GM19397 (cell line): ENCODE results near the gene GNG4.
A peak's percentile ranks its signal among the peaks of the same experiment; 100 is the strongest.
"Not testable (repeated sequence)": the region's sequence is repeated elsewhere in the genome, so short reads cannot be mapped to it uniquely, and the experiment has no call there.

ENCODE experiments used
- ATAC-seq: cut with Tn5 transposase; IDR thresholded peaks from one replicate; pipeline ENCODE4 v1.9.1; 2021; ENCODE audit warnings: mild to moderate bottlenecking, moderate library complexity; ENCODE audit not compliant: unreplicated experiment

GNG4 gene

DNA sequence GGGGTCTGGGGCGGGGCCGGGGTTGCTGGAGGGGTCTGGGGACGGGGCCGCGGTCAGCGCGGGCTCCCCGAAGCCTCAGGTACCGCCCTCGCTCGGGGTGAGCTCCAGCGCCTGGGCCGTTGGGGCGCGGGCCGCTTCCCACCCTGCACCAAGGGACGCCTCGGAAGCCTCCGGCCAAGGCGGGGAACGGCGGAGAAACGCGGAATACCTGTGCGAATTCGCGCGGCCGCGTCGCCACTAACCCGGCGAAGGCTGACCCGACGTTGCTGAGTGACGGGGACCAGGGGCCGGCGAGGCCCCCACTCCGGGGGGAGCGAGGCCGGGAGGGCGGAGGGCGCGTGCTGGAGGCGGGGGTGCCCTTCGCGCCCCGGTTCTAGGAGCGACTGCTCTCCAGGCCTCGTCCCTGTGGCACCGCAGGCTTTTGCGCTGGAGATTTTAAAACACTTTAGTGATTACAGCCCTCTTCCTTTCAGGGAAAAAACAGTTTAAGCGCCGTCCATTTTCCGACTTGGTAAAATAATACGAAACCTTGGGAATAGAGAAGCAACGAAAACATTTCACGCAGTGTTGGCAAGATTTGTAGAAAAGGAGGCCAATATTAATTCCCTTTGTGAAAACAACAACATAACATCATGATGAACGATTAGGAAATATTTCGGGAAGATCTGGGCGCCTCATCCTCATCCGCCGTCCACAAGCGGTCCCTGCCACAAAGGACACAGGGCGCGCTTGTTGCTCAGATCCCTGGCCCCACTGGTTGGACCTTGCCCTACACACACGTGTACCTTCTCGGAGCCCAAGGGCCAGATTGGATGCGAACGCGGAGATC, 971 bp upstream of the GNG4 start:
- ATAC-seq = no peak

GRCh38 chr1:235648954-235649367, 623 bp downstream of the GNG4 start:
- peak; percentile 49 for ATAC-seq

- ATAC-seq = no peak
Measured at GRCh38 chr1:235648407-235648907, 1.1 kb downstream of the GNG4 start.

DNA sequence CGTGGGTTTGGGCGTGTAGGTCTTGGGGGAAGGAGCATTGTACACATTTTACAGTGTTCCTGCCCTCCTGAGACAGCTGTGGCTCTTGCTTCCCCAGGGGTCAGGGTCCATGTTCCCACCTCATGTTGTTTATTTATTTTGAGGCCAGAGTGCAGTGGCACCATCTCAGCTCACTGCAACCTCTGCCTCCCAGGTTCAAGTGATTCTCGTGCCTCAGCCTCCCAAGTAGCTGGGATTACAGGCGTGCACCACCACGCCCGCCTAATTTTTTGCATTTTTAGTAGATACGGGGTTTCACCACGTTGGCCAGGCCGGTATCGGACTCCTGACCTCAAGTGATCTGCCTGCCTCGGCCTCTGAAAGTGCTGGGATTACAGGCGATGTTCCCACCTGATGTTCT, 2.0 kb downstream of the GNG4 start:
- not testable (repeated sequence) for ATAC-seq

- no peak for ATAC-seq
Measured at GRCh38 chr1:235646463-235646862, 3.1 kb downstream of the GNG4 start.

- no peak for ATAC-seq
Measured at GRCh38 chr1:235644693-235645305, 4.8 kb downstream of the GNG4 start.

- ATAC-seq = no peak
Measured at GRCh38 chr1:235643837-235644692, 5.5 kb downstream of the GNG4 start.

DNA sequence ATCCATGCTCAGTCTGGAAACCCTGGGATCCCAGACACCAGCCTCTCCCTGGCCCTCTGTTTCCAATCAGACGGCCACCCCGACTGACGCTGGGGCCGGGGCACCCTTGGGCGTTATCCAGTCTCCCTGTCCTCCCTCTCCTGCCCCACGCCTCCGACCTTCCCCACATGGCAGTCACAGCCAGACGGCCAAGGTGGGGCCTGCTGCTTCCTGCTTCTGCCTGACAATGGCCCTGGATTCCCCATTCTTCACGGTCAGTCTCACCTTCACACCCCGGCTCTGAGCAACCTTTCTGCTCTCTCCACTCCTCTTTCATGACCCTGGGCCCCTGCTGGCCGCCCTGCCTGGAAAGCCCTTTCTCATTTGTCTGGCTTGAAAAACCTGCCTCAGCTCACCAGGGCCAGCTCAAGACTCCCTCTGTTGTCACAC, 6.6 kb downstream of the GNG4 start:
- ATAC-seq = no peak

- ATAC-seq = peak; percentile 76
Measured at GRCh38 chr1:235642011-235642942, 7.3 kb downstream of the GNG4 start.

DNA sequence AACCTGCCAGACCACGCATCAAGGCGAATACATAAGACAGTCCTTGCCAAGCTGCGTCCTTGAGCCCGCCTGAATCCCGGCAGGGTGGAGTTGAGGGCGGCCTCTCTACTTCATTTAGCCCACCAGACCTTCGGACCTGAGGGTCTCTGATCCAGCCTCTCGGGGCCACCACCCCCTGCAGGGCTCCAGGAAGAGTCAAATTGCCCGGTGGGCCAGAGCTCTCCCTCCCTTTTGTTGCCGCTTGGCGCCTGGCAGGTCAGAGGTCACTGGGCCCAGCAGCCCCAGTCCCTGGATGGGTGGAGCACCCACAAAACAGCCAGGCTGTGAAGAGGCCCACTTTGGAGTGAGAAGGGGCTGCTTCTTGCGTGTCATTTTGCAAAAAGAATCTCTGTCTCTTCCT, 9.0 kb downstream of the GNG4 start:
- ATAC-seq = no peak

DNA sequence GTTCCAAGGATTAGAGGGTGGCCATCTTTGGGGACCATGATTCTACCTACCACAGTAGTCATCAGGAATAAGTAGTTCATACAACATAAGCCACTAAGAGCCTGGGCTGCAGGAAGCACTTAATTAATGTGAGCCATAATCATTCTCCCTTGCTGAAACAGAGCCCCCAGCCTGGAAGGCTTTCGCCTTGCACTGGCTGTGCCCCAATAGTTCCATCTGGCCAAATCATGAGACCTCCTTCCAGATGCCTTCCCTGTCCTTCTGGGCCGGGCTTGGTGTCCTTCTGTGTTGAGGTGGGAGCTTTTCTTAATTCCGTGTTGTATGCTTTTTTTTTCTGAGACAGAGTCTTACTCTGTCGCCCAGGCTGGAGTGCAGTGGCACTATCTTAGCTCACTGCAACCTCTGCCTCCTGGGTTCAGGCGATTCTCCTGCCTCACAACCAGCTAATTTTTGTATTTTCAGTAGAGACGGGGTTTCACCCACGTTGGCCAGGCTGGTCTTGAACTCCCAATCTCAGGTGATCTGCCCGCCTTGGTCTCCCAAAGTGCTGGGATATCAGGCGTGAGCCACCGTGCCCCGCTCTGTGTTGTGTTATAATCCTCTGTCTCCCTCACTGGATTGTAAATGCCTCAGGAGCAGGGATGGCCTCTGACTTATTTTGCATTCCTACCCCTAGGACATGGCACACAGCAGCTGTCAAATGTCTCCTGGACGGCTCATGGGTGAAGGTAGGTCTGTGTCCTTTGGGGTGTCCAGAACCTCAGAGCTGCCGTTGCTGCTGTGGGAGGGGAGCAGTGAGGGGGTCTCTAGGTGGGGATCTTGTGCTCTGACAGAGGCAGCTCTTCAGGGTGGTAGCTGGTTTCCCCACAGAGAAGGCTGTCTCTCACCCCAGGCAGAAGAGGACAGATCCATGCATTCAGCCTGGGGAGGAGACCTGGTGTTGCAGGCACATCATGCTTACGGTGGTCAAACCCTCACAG, 10.1 kb downstream of the GNG4 start:
- ATAC-seq = no peak

DNA sequence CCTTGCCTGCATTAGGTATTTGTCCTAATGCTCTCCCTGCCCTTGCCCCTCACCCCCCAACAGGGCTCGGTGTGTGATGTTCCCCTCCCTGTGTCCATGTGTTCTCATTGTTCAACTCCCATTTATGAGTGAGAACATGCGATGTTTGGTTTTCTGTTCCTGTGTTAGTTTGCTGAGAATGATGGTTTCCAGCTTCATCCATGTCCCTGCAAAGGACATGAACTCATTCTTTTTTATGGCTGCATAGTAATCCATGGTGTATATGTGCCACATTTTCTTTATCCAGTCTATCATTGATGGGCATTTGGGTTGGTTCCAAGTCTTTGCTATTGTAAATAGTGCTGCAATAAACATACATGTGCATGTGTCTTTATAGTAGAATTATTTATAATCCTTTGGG, 11.0 kb downstream of the GNG4 start:
- ATAC-seq = not testable (repeated sequence)

GRCh38 chr1:235637756-235638534, 11.6 kb downstream of the GNG4 start:
- ATAC-seq = no peak

- no peak for ATAC-seq
Measured at GRCh38 chr1:235635938-235636662, 13.5 kb downstream of the GNG4 start.

GRCh38 chr1:235632506-235633401, 16.8 kb downstream of the GNG4 start:
- ATAC-seq = peak; percentile 56

DNA sequence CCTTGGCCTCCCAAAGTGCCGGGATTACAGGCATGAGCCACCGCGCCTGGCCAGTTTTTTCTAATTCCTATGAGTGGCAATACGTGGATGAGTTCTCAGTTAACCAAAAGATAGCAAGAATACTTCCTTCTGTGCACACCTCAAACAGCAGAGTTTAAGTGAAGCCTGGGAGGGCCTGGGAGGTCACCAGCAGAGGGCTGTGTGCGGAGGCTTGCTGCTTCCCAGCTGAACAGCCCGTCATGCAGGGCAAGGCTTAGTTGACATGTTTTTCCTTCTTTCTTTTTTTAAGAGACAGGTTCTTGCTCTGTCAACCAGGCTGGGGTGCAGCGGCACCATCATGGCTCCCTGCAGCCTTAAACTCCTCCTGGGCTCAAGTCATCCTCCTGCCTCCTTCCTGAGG, 17.8 kb downstream of the GNG4 start:
- no peak for ATAC-seq
